ENCODE measurements around the gene GALNT14. TPM values are rescaled to one million over a fixed set of nuclear protein-coding genes. Genes with fewer than 3 reads are reported as not detected.

GALNT14 gene
- total RNA-seq, 2 experiments from 2014 or later = 0.48 to 0.83 TPM

- no peaks in the 10 kb centered on the region for H3K36me3 Mint-ChIP-seq (ENCODE audit: low read depth)
- H3K27ac Mint-ChIP-seq = no peak overlapping the region
- POLR2A ChIA-PET = no interaction called here
- CTCF ChIA-PET = no interaction called here
- H3K27me3 Mint-ChIP-seq = peaks cover under 1% of the 10 kb centered on the region
- ATAC-seq = no peak
- H3K4me1 Mint-ChIP-seq = no peaks in the 10 kb centered on the region
- DNase-seq = no peak
- intact Hi-C loops (cut with DNase I, micrococcal nuclease) = no loop called here
- no peaks in the 10 kb centered on the region for H3K9me3 Mint-ChIP-seq (ENCODE audit: low read depth)
- H3K4me3 Mint-ChIP-seq = no peak overlapping the region
Observed at GRCh38 chr2:31018280-31018679, 120.0 kb downstream of the GALNT14 start.

DNA sequence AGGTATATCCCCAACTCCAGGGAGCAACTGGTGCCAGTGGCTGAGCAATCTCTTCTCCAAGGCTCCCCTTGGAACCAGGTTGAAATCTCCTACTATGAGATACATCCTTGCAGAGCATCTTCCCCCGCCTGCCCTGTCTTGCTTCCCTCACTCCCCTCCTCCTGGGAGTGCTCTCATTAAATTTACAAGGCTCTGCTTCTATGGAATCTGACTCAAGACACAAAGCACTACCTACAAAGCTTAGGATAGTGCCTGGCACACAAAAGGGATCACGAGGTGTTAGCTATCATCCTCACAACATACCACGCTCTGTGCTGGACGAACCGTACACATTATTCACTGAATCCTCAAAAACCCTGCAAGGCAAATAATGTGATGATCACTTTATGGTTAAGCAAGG, 121.6 kb downstream of the GALNT14 start:
- CTCF ChIA-PET = no interaction called here
- H3K27ac Mint-ChIP-seq = no peak overlapping the region
- intact Hi-C loops (cut with DNase I, micrococcal nuclease) = no loop called here
- DNase-seq (no peak), ATAC-seq (no peak)
- no peaks in the 10 kb centered on the region for H3K4me1 Mint-ChIP-seq
- no peaks in the 10 kb centered on the region for H3K36me3 Mint-ChIP-seq (ENCODE audit: low read depth)
- peaks cover 3% of the 10 kb centered on the region for H3K27me3 Mint-ChIP-seq
- POLR2A ChIA-PET = no interaction called here
- no peak overlapping the region for H3K4me3 Mint-ChIP-seq
- no peaks in the 10 kb centered on the region for H3K9me3 Mint-ChIP-seq (ENCODE audit: low read depth)

GRCh38 chr2:31014516-31014915, 123.7 kb downstream of the GALNT14 start:
- intact Hi-C loops (cut with DNase I, micrococcal nuclease) = no loop called here
- ChIA-PET POLR2A (no interaction called here), CTCF (no interaction called here)
- no peak for ATAC-seq
- Mint-ChIP-seq H3K4me1 (no peaks in the 10 kb centered on the region), H3K9me3 (ENCODE audit: low read depth) (no peaks in the 10 kb centered on the region), H3K4me3 (no peak overlapping the region), H3K27ac (no peak overlapping the region), H3K27me3 (peaks cover 10% of the 10 kb centered on the region), H3K36me3 (ENCODE audit: low read depth) (no peaks in the 10 kb centered on the region)
- no peak for DNase-seq

GRCh38 chr2:31013301-31013700, 124.9 kb downstream of the GALNT14 start:
- Mint-ChIP-seq H3K36me3 (ENCODE audit: low read depth) (no peaks in the 10 kb centered on the region), H3K27me3 (peaks cover 14% of the 10 kb centered on the region), H3K4me3 (no peak overlapping the region), H3K27ac (no peak overlapping the region), H3K9me3 (ENCODE audit: low read depth) (no peaks in the 10 kb centered on the region), H3K4me1 (no peaks in the 10 kb centered on the region)
- POLR2A ChIA-PET = no interaction called here
- DNase-seq (no peak), ATAC-seq (no peak)
- CTCF ChIA-PET = interaction anchor here (1.0 kb wide), 1 partner anchor 151 kb away, joined by 3 read pairs; no protein-coding TSS in a partner anchor
- intact Hi-C loops (cut with DNase I, micrococcal nuclease) = no loop called here

DNA sequence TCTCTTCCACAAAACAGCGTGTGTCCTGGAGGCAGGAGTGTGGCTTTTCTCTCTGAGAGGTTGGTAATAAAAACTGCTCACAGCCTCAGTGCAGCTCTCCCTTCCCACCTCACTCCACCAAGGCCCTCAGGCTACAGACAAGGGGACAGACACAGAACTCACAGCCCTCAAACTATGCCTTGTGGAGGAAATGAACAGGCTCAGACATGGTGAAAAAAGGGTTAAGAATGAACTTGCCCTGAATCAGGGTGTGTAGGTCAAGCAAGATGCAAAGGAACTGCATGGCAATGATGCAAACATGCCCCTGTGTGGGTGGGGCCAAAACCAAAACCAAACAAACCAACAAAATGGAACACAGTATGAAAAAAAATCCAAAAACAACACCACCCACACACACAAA, 125.8 kb downstream of the GALNT14 start:
- POLR2A ChIA-PET = no interaction called here
- ATAC-seq (no peak), DNase-seq (no peak)
- H3K4me3 Mint-ChIP-seq = no peak overlapping the region
- peaks cover 17% of the 10 kb centered on the region for H3K27me3 Mint-ChIP-seq
- intact Hi-C loops (cut with DNase I, micrococcal nuclease) = no loop called here
- no peaks in the 10 kb centered on the region for H3K9me3 Mint-ChIP-seq (ENCODE audit: low read depth)
- CTCF ChIA-PET = interaction anchor here (1.3 kb wide), 1 partner anchor 301 kb away, joined by 3 read pairs; no protein-coding TSS in a partner anchor
- H3K27ac Mint-ChIP-seq = no peak overlapping the region
- H3K4me1 Mint-ChIP-seq = no peaks in the 10 kb centered on the region
- no peaks in the 10 kb centered on the region for H3K36me3 Mint-ChIP-seq (ENCODE audit: low read depth)

DNA sequence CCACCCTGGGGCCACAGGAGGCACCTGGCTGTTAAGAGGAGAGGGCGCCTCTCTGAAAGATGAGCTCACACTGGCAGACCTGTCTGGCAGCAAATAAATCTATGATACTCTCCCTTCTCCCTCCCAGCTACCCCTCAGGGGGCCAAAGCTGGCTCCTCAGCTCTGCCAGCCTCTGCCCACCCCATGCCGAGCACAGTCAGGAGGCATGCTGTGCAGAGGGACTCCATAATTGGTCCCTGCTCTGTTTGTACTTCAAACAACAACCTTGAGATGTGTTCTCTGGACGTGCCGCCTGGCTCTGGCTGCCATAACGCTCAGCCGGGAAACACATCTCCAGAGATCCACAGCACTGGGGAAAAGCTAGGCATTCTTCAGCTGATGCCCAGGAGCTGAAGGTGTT, 126.7 kb downstream of the GALNT14 start:
- ChIA-PET CTCF (interaction anchor here (1.3 kb wide), 1 partner anchor 300 kb away, joined by 3 read pairs; no protein-coding TSS in a partner anchor), POLR2A (no interaction called here)
- Mint-ChIP-seq H3K36me3 (ENCODE audit: low read depth) (no peaks in the 10 kb centered on the region), H3K4me3 (no peak overlapping the region), H3K27me3 (peaks cover 18% of the 10 kb centered on the region), H3K9me3 (ENCODE audit: low read depth) (no peaks in the 10 kb centered on the region), H3K4me1 (no peaks in the 10 kb centered on the region), H3K27ac (no peak overlapping the region)
- no peak for ATAC-seq
- intact Hi-C loops (cut with DNase I, micrococcal nuclease) = no loop called here
- DNase-seq = no peak

DNA sequence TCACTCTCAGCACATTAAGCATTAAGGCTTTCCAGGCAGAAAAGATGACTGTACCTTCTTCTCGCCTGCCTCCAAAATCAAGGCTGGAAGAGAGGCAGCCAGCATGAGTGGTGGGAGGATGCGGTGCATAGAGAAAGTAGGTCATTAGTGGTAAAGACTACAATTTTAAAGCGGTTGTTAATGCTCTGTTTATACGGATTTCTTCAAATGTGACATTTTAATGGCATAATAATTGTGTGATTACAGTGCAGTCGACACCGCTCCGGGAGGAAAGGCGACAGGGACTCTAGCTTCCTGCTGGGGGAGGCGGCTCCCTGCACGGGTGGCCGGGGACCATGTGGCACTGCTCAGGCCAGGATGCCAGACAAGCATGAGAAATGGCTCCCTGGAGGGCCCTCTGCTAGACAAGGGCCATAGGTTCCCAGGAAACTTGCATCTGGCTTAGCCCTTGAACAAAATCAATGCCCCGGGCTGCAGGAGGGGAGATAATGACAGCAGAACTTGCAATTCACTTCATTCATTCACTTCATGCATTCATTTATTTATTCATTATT, 129.6 kb downstream of the GALNT14 start:
- Mint-ChIP-seq H3K27me3 (peaks cover 26% of the 10 kb centered on the region), H3K27ac (no peak overlapping the region), H3K4me1 (no peaks in the 10 kb centered on the region), H3K36me3 (ENCODE audit: low read depth) (no peaks in the 10 kb centered on the region), H3K9me3 (ENCODE audit: low read depth) (no peaks in the 10 kb centered on the region), H3K4me3 (no peak overlapping the region)
- ChIA-PET CTCF (no interaction called here), POLR2A (no interaction called here)
- intact Hi-C loops (cut with DNase I, micrococcal nuclease) = no loop called here
- ATAC-seq = no peak
- no peak for DNase-seq

GRCh38 chr2:31004257-31004656, 134.0 kb downstream of the GALNT14 start:
- ChIA-PET POLR2A (no interaction called here), CTCF (interaction anchor here (1.8 kb wide), 1 partner anchor 15 kb away, joined by 6 read pairs; no protein-coding TSS in a partner anchor)
- ATAC-seq (no peak), DNase-seq (no peak)
- Mint-ChIP-seq H3K9me3 (ENCODE audit: low read depth) (no peaks in the 10 kb centered on the region), H3K4me3 (no peak overlapping the region), H3K4me1 (no peaks in the 10 kb centered on the region), H3K36me3 (ENCODE audit: low read depth) (no peaks in the 10 kb centered on the region), H3K27me3 (peaks cover 17% of the 10 kb centered on the region), H3K27ac (no peak overlapping the region)
- intact Hi-C loops (cut with DNase I, micrococcal nuclease) = no loop called here

DNA sequence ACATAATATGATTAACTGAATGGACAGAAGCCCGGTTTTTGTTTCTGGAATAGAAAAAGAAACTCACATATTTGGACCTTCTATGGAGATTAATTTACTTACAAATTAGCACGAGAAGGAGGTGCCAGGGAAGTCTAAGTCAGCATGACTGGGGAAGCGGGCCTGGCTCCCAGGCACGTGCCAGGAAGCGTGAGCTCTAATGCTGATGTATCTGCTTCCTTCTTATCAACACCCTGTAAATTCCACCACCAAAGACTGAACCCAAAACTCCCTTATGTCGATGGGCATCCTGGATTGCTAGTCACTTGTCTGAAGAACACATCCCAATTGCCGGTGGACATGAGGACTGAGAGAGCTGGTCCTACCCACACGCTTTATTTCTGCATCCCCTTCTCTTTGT, 134.5 kb downstream of the GALNT14 start:
- Mint-ChIP-seq H3K4me3 (no peak overlapping the region), H3K9me3 (ENCODE audit: low read depth) (no peaks in the 10 kb centered on the region), H3K27ac (no peak overlapping the region), H3K36me3 (ENCODE audit: low read depth) (no peaks in the 10 kb centered on the region), H3K27me3 (peaks cover 16% of the 10 kb centered on the region), H3K4me1 (no peaks in the 10 kb centered on the region)
- intact Hi-C loops (cut with DNase I, micrococcal nuclease) = no loop called here
- DNase-seq (no peak), ATAC-seq (no peak)
- ChIA-PET POLR2A (no interaction called here), CTCF (interaction anchor here (1.8 kb wide), 1 partner anchor 15 kb away, joined by 6 read pairs; no protein-coding TSS in a partner anchor)

DNA sequence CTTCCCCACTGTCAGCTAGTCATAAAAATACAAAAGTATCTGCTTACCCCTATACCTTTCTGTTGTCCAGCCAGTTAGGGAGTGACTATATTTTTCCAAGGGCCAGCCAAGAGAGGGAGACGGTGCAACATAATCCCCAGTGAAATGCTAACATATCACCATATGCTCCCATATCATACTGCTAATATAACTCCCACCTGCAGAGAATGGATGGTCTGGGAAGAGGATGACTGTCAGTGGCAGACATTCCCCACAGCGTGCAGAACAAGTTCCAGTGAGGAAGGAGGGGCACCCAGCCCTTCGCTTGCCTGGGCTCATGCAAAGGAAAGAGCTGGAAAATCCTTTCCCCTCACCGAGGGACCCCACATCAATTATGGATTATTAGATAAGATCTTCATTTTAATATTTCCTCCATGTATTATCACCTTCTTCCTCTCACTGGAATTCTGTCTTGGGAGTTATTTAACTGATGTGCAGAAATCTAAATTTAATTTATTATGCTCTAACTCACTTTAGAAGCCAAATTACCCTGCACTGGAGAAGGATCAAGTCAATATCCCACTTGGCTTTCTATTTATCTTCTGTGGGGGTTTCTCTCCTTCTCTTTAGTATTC, 135.6 kb downstream of the GALNT14 start:
- Mint-ChIP-seq H3K27me3 (peaks cover 13% of the 10 kb centered on the region), H3K4me3 (no peak overlapping the region), H3K27ac (no peak overlapping the region), H3K36me3 (ENCODE audit: low read depth) (no peaks in the 10 kb centered on the region), H3K9me3 (ENCODE audit: low read depth) (no peaks in the 10 kb centered on the region), H3K4me1 (no peaks in the 10 kb centered on the region)
- DNase-seq (no peak), ATAC-seq (no peak)
- intact Hi-C loops (cut with DNase I, micrococcal nuclease) = no loop called here
- POLR2A ChIA-PET = no interaction called here
- CTCF ChIA-PET = interaction anchor here (0.6 kb wide), 1 partner anchor 159 kb away, joined by 3 read pairs; no protein-coding TSS in a partner anchor

DNA sequence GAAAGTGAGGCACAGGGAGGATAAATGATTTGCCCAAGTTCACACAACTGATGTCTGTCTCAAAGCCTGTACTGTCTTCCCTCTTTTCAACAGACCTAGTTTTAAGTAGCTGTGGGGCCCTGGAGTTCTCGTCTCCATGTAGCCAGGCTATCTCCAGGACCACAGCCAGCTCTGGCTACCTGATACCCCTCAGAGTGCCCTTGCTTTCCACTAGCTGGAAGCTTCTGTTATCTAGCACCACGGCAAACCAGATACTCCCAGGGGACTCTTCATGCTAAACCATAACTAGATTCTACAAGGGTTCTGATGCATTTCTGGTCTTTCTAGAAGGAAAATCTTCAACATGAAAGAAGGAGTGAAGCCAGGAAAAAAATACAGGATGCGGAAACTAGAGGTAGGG, 137.3 kb downstream of the GALNT14 start:
- CTCF ChIA-PET = no interaction called here

GRCh38 chr2:30998672-30999071, 139.6 kb downstream of the GALNT14 start:
- ATAC-seq (no peak), DNase-seq (no peak)
- Mint-ChIP-seq H3K27me3 (peaks cover 3% of the 10 kb centered on the region), H3K27ac (no peak overlapping the region), H3K36me3 (ENCODE audit: low read depth) (no peaks in the 10 kb centered on the region), H3K4me3 (no peak overlapping the region), H3K9me3 (ENCODE audit: low read depth) (no peaks in the 10 kb centered on the region), H3K4me1 (no peaks in the 10 kb centered on the region)
- ChIA-PET CTCF (interaction anchor here (1.5 kb wide), 1 partner anchor 10 kb away, joined by 4 read pairs; no protein-coding TSS in a partner anchor), POLR2A (interaction anchor here (0.6 kb wide), 1 partner anchor 103 kb away, joined by 4 read pairs; no protein-coding TSS in a partner anchor)
- intact Hi-C loops (cut with DNase I, micrococcal nuclease) = no loop called here

More for the DNA sequence above, 137.3 kb downstream of the GALNT14 start:
- peaks cover 11% of the 10 kb centered on the region for H3K27me3 Mint-ChIP-seq
- POLR2A ChIA-PET = no interaction called here
- no peaks in the 10 kb centered on the region for H3K4me1 Mint-ChIP-seq
- no peaks in the 10 kb centered on the region for H3K36me3 Mint-ChIP-seq (ENCODE audit: low read depth)
- intact Hi-C loops (cut with DNase I, micrococcal nuclease) = no loop called here
- H3K4me3 Mint-ChIP-seq = no peak overlapping the region
- no peak overlapping the region for H3K27ac Mint-ChIP-seq
- no peaks in the 10 kb centered on the region for H3K9me3 Mint-ChIP-seq (ENCODE audit: low read depth)
- no peak for DNase-seq
- ATAC-seq = no peak
